Adrenal gland (tissue), 12 donors: ENCODE results near the gene DOHH. TPM values are rescaled to one million over a fixed set of nuclear protein-coding genes. Genes with fewer than 3 reads are reported as not detected.

Experiments used
- DNase-seq, 7 donors: peaks; one replicate each; pipeline ENCODE4 v3.0.0-alpha.2; 2019 to 2020
- H3K27ac ChIP-seq, 5 donors: fragments of 200-600 bp; sonication (generic) in 4 of 5; 1 replicate in 3 of 5; 2 replicates in 2 of 5; pipeline versions ENCODE4 v1.5.1 to v1.8.0; 2016 to 2020; ENCODE audit warnings: mild to moderate bottlenecking in 1 of 5
- H3K27me3 ChIP-seq: fragments of 200-600 bp; 2 replicates; pipeline ENCODE4 v1.8.0; 2021
- H3K36me3 ChIP-seq, 2 donors: fragments of 200-600 bp; replicated peaks in 1 of 2; 1 replicate in 1 of 2; 2 replicates in 1 of 2; pipeline versions ENCODE4 v1.5.1 to v1.8.0; 2018 to 2022
- H3K4me1 ChIP-seq, 2 donors: fragments of 200-600 bp; replicated peaks in 1 of 2; 1 replicate in 1 of 2; 2 replicates in 1 of 2; pipeline versions ENCODE4 v1.5.1 to v1.8.0; 2018 to 2021
- H3K4me3 ChIP-seq, 4 donors: fragments of 200-600 bp; sonication (generic) in 3 of 4; one replicate each; pipeline ENCODE4 v1.5.1; 2016 to 2018
- H3K9me3 ChIP-seq, 3 donors: fragments of 200-600 bp; sonication (generic) in 1 of 3; replicated peaks in 1 of 3; 1 replicate in 2 of 3; 2 replicates in 1 of 3; pipeline versions ENCODE4 v1.5.1 to v1.8.0; 2016 to 2021
- CTCF ChIP-seq, 6 experiments: fragments of 450-650 bp in 4 of 6; fragments of 200-600 bp in 2 of 6; sonication (generic) in 1 of 6; IDR thresholded peaks; 1 replicate in 5 of 6; 2 replicates in 1 of 6; pipeline versions ENCODE4 v1.5.1 to v1.8.0; 2016 to 2021; ENCODE audit warnings: antibody characterized with exemption in 6 of 6, mild to moderate bottlenecking in 2 of 6, moderate library complexity in 1 of 6
- POLR2A ChIP-seq, 2 donors: fragments of 450-650 bp; IDR thresholded peaks; one replicate each; pipeline ENCODE4 v1.6.1; 2017; ENCODE audit warnings: antibody characterized with exemption in 2 of 2, mild to moderate bottlenecking in 2 of 2, moderate library complexity in 1 of 2
- WGBS, 4 donors: extraction: QIAGEN DNeasy Blood & Tissue Kit in 2 of 4; methylation state at CpG; one replicate each; pipeline versions ENCODE4 v1.1.5 to v1.1.7; 2013 to 2017; 5-methylcytosine and 5-hydroxymethylcytosine counted together
- intact Hi-C, 2 donors: fragments of 100-400 bp; cut with DNase I; formaldehyde crosslinking; loops; one replicate each; pipeline versions ENCODE4 v1.14.1 to v1.15.0; 2022 to 2023
- polyA plus RNA-seq, 3 donors: library from polyadenylated mRNA; stranded (reverse); fragments of 200-250 nt in 2 of 3; fragments of 350-450 nt in 1 of 3; fragmentation: Illumina TruSeq in 1 of 3; extraction: RNeasy Lipid Tissue Mini Kit (QIAGEN cat#74804) in 1 of 3; gene quantifications; one replicate each; pipeline ENCODE4 v1.2.3, GENCODE V29; 2013 to 2014
- total RNA-seq, 9 donors: library from RNA; depleted of rRNA in 4 of 9; stranded (reverse); fragments of >200 nt in 4 of 9; fragments of 120-200 nt in 1 of 9; fragmentation: NEBNext Ultra II Directional in 1 of 9; extraction: Animal tissue kit (Norgen Biotek cat#: 25700) in 1 of 9; gene quantifications; one replicate each; pipeline versions ENCODE4 v1.1.0 to v1.2.4, GENCODE V29; 2013 to 2023
- donor health status: healthy with polysubstance abuse.
- donor health status: Bipolar disorder and iron deficiency.
- donor health status: DM: yes; HTN: yes; CAD: no.
- donor health status: DM: no; HTN: no; CAD: no.
- donor health status: DM: no; HTN: no; CAD: no.
- donor health status: DM: yes; HTN: yes; CAD: no.

Gene DOHH
- total and polyA plus RNA-seq, 12 donors: 0.92 to 22.8 (median 13.8) TPM

GRCh38 chr19:3504735-3505134 is 4.3 kb upstream of the DOHH start:
- H3K27ac ChIP-seq: peak overlapping the region in 1 of 5 donors; percentile 22
- intact Hi-C loops: no loop called here
- H3K27me3 ChIP-seq: no peaks in the 10 kb centered on the region
- DNase-seq: no peak
- peaks cover 0 to 4% of the 10 kb centered on the region in 2 donors for H3K36me3 ChIP-seq
- H3K4me1 ChIP-seq: peaks cover 29 to 39% of the 10 kb centered on the region in 2 donors
- H3K4me3 ChIP-seq: no peak overlapping the region
- 79 to 85% (median 83%) methylated on average over 5 of the region's 5 CpGs for WGBS, 4 donors
- TF ChIP-seq POLR2A (IDR thresholded peaks at IDR 0.05) (no peak), CTCF (IDR thresholded peaks at IDR 0.05) (no peak)
- H3K9me3 ChIP-seq: no peaks in the 10 kb centered on the region

- Histone ChIP-seq H3K4me1 (peaks cover 30 to 38% of the 10 kb centered on the region in 2 donors), H3K27me3 (no peaks in the 10 kb centered on the region), H3K36me3 (no peaks in the 10 kb centered on the region), H3K27ac (peak overlapping the region; percentile 44 to 86 (median 66)), H3K9me3 (no peaks in the 10 kb centered on the region), H3K4me3 (no peak overlapping the region)
- 38 to 48% (median 41%) methylated on average over 8 to 13 of the region's 13 CpGs for WGBS, 4 donors
- TF ChIP-seq POLR2A (IDR thresholded peaks at IDR 0.05) (no peak), CTCF (IDR thresholded peaks at IDR 0.05) (no peak)
- peak; percentile 85 to 95 (median 92) for DNase-seq
- intact Hi-C loops: no loop called here
Observed at GRCh38 chr19:3503036-3503572, 2.6 kb upstream of the DOHH start.

- Histone ChIP-seq H3K4me1 (peaks cover 20 to 31% of the 10 kb centered on the region in 2 donors), H3K36me3 (no peaks in the 10 kb centered on the region), H3K27me3 (no peaks in the 10 kb centered on the region), H3K9me3 (no peaks in the 10 kb centered on the region), H3K27ac (peak overlapping the region in 1 of 5 donors; percentile 86), H3K4me3 (no peak overlapping the region)
- no peak for DNase-seq
- WGBS, 4 donors: 81 to 93% (median 86%) methylated on average over 3 of the region's 3 CpGs
- TF ChIP-seq CTCF (IDR thresholded peaks at IDR 0.05) (no peak), POLR2A (IDR thresholded peaks at IDR 0.05) (no peak)
- intact Hi-C loops: no loop called here
Observed at GRCh38 chr19:3501780-3502179, 1.3 kb upstream of the DOHH start.

GRCh38 chr19:3499738-3500428 is 591 bp downstream of the DOHH start:
- Histone ChIP-seq H3K27me3 (no peaks in the 10 kb centered on the region), H3K4me1 (peaks cover 14 to 25% of the 10 kb centered on the region in 2 donors), H3K36me3 (peaks cover 0 to 15% of the 10 kb centered on the region in 2 donors), H3K4me3 (peak overlapping the region; percentile 17 to 82 (median 54)), H3K9me3 (no peaks in the 10 kb centered on the region), H3K27ac (peak overlapping the region in 4 of 5 donors; percentile 85 to 97 (median 94))
- TF ChIP-seq POLR2A (IDR thresholded peaks at IDR 0.05) (no peak), CTCF (IDR thresholded peaks at IDR 0.05) (no peak)
- intact Hi-C loops: no loop called here
- no peak for DNase-seq
- WGBS, 4 donors: 22 to 28% (median 24%) methylated on average over 14 to 18 of the region's 18 CpGs
